ENCODE results near the gene ATXN7. TPM values are rescaled to one million over a fixed set of nuclear protein-coding genes. Genes with fewer than 3 reads are reported as not detected.

The ATXN7 gene
- polyA plus RNA-seq, 1 experiment: 15.0 TPM

- Histone ChIP-seq H3K4me3 (ENCODE audit: low read depth, low read length) (no peak overlapping the region), H3K27me3 (ENCODE audit: control insufficient read depth, insufficient read depth, low read length) (no peaks in the 10 kb centered on the region), H3K36me3 (ENCODE audit: control insufficient read depth, insufficient read depth, low read length) (no peaks in the 10 kb centered on the region)
- no peak for DNase-seq (ENCODE audit: low read depth)
- POLR2A ChIA-PET: no interaction called here
- TF ChIP-seq CTCF (IDR thresholded peaks at IDR 0.05; ENCODE audit: insufficient read depth, low read depth, low read length): no peak
- CTCF ChIA-PET: no interaction called here
Measured at GRCh38 chr3:64047787-64048186, 184.1 kb downstream of the ATXN7 start.

GRCh38 chr3:64048631-64049061, 185.0 kb downstream of the ATXN7 start:
- DNase-seq (ENCODE audit: low read depth): no peak
- no peak for TF ChIP-seq CTCF (IDR thresholded peaks at IDR 0.05; ENCODE audit: insufficient read depth, low read depth, low read length)
- CTCF ChIA-PET: interaction anchor here (0.6 kb wide), 1 partner anchor 26 kb away, joined by 3 read pairs; no protein-coding TSS in a partner anchor
- H3K4me3 ChIP-seq (ENCODE audit: low read depth, low read length): no peak overlapping the region
- no peaks in the 10 kb centered on the region for H3K36me3 ChIP-seq (ENCODE audit: control insufficient read depth, insufficient read depth, low read length)
- POLR2A ChIA-PET: no interaction called here
- H3K27me3 ChIP-seq (ENCODE audit: control insufficient read depth, insufficient read depth, low read length): no peaks in the 10 kb centered on the region

DNA sequence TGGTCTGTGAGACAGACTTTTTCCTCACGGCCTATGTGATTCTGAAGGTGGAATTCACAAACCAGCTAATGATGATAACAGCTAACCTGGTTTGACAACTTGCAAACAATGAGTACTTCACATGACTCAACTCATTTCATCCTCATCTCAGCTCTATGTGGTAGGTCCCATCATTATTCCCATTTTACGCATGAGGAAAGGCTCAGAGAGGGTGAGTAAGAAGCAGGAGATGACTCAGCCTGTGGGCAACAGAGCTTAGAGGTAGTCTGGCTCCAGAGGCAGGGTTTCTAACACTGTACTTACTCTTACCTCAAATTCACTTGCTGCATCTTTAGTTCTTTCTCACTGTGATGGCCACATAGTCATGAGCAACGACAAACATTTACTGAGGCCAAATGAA, 185.5 kb downstream of the ATXN7 start:
- CTCF ChIA-PET: interaction anchor here (0.6 to 0.8 kb wide), 2 partner anchors 16 to 25 kb away, joined by 3 to 5 read pairs; no protein-coding TSS in a partner anchor
- H3K4me3 ChIP-seq (ENCODE audit: low read depth, low read length): no peak overlapping the region
- H3K36me3 ChIP-seq (ENCODE audit: control insufficient read depth, insufficient read depth, low read length): no peaks in the 10 kb centered on the region
- DNase-seq (ENCODE audit: low read depth): no peak
- H3K27me3 ChIP-seq (ENCODE audit: control insufficient read depth, insufficient read depth, low read length): no peaks in the 10 kb centered on the region
- no peak for TF ChIP-seq CTCF (IDR thresholded peaks at IDR 0.05; ENCODE audit: insufficient read depth, low read depth, low read length)
- POLR2A ChIA-PET: no interaction called here

DNA sequence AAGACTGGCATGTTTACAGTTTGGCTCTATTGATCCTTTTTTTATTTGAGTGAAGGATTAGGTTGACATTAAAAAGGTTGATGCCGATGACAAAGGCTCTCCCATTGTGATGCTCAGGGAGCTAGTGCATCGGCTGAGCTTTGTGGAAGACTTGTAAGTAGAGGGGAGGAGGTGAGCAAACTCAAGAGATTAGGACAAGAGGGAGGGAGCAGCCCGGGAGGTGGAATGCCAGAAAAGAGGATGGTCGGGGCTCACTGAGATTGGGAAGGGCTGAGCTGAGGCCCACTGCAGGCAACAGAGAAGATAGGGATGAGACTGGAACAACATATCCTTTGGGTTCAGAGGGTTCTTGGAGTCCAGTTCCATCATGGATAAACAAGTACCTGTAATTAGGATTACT, 186.2 kb downstream of the ATXN7 start:
- no peak for DNase-seq (ENCODE audit: low read depth)
- no peaks in the 10 kb centered on the region for H3K36me3 ChIP-seq (ENCODE audit: control insufficient read depth, insufficient read depth, low read length)
- POLR2A ChIA-PET: no interaction called here
- TF ChIP-seq CTCF (IDR thresholded peaks at IDR 0.05; ENCODE audit: insufficient read depth, low read depth, low read length): no peak
- H3K27me3 ChIP-seq (ENCODE audit: control insufficient read depth, insufficient read depth, low read length): no peaks in the 10 kb centered on the region
- CTCF ChIA-PET: interaction anchor here (0.8 kb wide), 1 partner anchor 17 kb away, joined by 5 read pairs; no protein-coding TSS in a partner anchor
- H3K4me3 ChIP-seq (ENCODE audit: low read depth, low read length): no peak overlapping the region

Small RNAs within 50 kb of the gene (small RNA-seq; reads per million reads assigned to genes)
- not detected for gene SCAANT1 (ENCODE audit: insufficient read length, low read depth, low replicate concordance)

Other genes with a start within 250 kb of the ATXN7 start
- not detected in 2 replicates for gene SNTN, start 211.2 kb upstream of the ATXN7 start, polyA plus RNA-seq (2011; rRNA removed)
- not detected in 2 replicates for gene C3orf49, start 44.6 kb upstream of the ATXN7 start, polyA plus RNA-seq (2011; rRNA removed)
- 22.2 and 52.0 TPM in 2 replicates for gene THOC7, start 62 bp upstream of the ATXN7 start, polyA plus RNA-seq (2011; rRNA removed)
- gene SCAANT1, start 48.5 kb downstream of the ATXN7 start, polyA plus RNA-seq (2011; rRNA removed): not detected in 2 replicates
- gene PSMD6, start 159.6 kb downstream of the ATXN7 start, polyA plus RNA-seq (2011; rRNA removed): 47.8 and 54.5 TPM in 2 replicates

All from BJ (cell line).